Esophagus squamous epithelium (tissue), 5 donors: ENCODE results near the gene CIITA. TPM values are rescaled to one million over a fixed set of nuclear protein-coding genes. Genes with fewer than 3 reads are reported as not detected.
A peak's percentile ranks its signal among the peaks of the same experiment; 100 is the strongest.

ENCODE experiments used
- DNase-seq: peaks from one replicate; lab custom pipeline; 2025; lab: John Stamatoyannopoulos, UW
- H3K27ac ChIP-seq, 4 donors: fragments of 200-600 bp; sonication (generic); one replicate each; pipeline ENCODE4 v1.5.1; 2016 to 2019; ENCODE audit warnings: mild to moderate bottlenecking in 1 of 4
- H3K27me3 ChIP-seq, 4 donors: fragments of 200-600 bp; sonication (generic); 1 replicate in 3 of 4; 2 replicates in 1 of 4; pipeline versions ENCODE4 v1.5.1 to v1.6.0; 2017 to 2021; ENCODE audit warnings: antibody characterized with exemption in 1 of 4
- H3K36me3 ChIP-seq, 3 donors: fragments of 200-600 bp; sonication (generic); one replicate each; pipeline ENCODE4 v1.5.1; 2016 to 2019
- H3K4me1 ChIP-seq, 3 donors: fragments of 200-600 bp; sonication (generic); one replicate each; pipeline ENCODE4 v1.5.1; 2017 to 2019
- H3K4me3 ChIP-seq, 4 donors: fragments of 200-600 bp; sonication (generic); 1 replicate in 3 of 4; 2 replicates in 1 of 4; pipeline ENCODE4 v1.5.1; 2016 to 2019; ENCODE audit warnings: mild to moderate bottlenecking in 2 of 4, moderate library complexity in 1 of 4
- H3K9me3 ChIP-seq, 3 donors: fragments of 200-600 bp; sonication (generic); one replicate each; pipeline ENCODE4 v1.5.1; 2016 to 2019
- CTCF ChIP-seq, 6 experiments: fragments of 450-650 bp in 4 of 6; fragments of 200-600 bp in 2 of 6; sonication (generic) in 2 of 6; IDR thresholded peaks; one replicate each; pipeline ENCODE4 v1.5.1; 2016 to 2019; ENCODE audit warnings: antibody characterized with exemption in 6 of 6, mild to moderate bottlenecking in 4 of 6, moderate library complexity in 4 of 6
- POLR2A ChIP-seq, 4 donors: fragments of 450-650 bp; IDR thresholded peaks; one replicate each; pipeline ENCODE4 v1.6.1; 2017; ENCODE audit warnings: antibody characterized with exemption in 4 of 4, mild to moderate bottlenecking in 4 of 4, moderate library complexity in 3 of 4
- WGBS, 2 donors: methylation state at CpG; one replicate each; pipeline ENCODE4 v1.1.5; 2018; 5-methylcytosine and 5-hydroxymethylcytosine counted together
- intact Hi-C: fragments of 100-400 bp; cut with DNase I; formaldehyde crosslinking; loops from one replicate; pipeline ENCODE4 v1.15.0; 2022
- total RNA-seq, 4 donors: library from RNA; depleted of rRNA; stranded (reverse); fragments of >200 nt; gene quantifications; one replicate each; pipeline ENCODE4 v1.1.0, GENCODE V29; 2016
- donor health status: DM: yes; HTN: yes; CAD: no.

CIITA gene
- total RNA-seq, 4 donors from 2014 or later: 3.2 to 12.6 (median 5.7) TPM

GRCh38 chr16:10879681-10880589 lies 2.9 kb downstream of the CIITA start:
- Histone ChIP-seq H3K4me3 (peak overlapping the region; percentile 43 to 80 (median 52)), H3K9me3 (no peaks in the 10 kb centered on the region), H3K27ac (peak overlapping the region in 3 of 4 donors; percentile 52 to 72 (median 59)), H3K4me1 (peaks cover 23 to 66% (median 33%) of the 10 kb centered on the region in 3 donors), H3K36me3 (no peaks in the 10 kb centered on the region), H3K27me3 (peaks cover 0 to 32% (median 0%) of the 10 kb centered on the region in 4 donors)
- WGBS, 2 donors: 37 to 38% methylated on average over 12 to 14 of the region's 21 CpGs
- intact Hi-C loops: no loop called here
- no peak for TF ChIP-seq POLR2A (IDR thresholded peaks at IDR 0.05)
- TF ChIP-seq CTCF (IDR thresholded peaks at IDR 0.05): no peak
- DNase-seq: no peak

- 59 to 84% methylated on average over 9 to 10 of the region's 10 CpGs for WGBS, 2 donors
- Histone ChIP-seq H3K4me1 (peaks cover 23 to 74% (median 41%) of the 10 kb centered on the region in 3 donors), H3K9me3 (no peaks in the 10 kb centered on the region), H3K36me3 (no peaks in the 10 kb centered on the region), H3K27me3 (peaks cover 0 to 32% (median 0%) of the 10 kb centered on the region in 4 donors), H3K4me3 (peak overlapping the region in 2 of 4 donors; percentile 52 to 80), H3K27ac (peak overlapping the region in 2 of 4 donors; percentile 59 to 72)
- intact Hi-C loops: no loop called here
- DNase-seq: no peak
- TF ChIP-seq CTCF (IDR thresholded peaks at IDR 0.05) (no peak), POLR2A (IDR thresholded peaks at IDR 0.05) (no peak)
These were observed 3.8 kb downstream of the CIITA start for GRCh38 chr16:10880594-10881452.

GRCh38 chr16:10881479-10882030 lies 4.6 kb downstream of the CIITA start:
- TF ChIP-seq POLR2A (IDR thresholded peaks at IDR 0.05) (no peak), CTCF (IDR thresholded peaks at IDR 0.05) (no peak)
- intact Hi-C loops: no loop called here
- H3K9me3 ChIP-seq: no peaks in the 10 kb centered on the region
- H3K27me3 ChIP-seq: peaks cover 0 to 32% (median 0%) of the 10 kb centered on the region in 4 donors
- H3K36me3 ChIP-seq: no peaks in the 10 kb centered on the region
- no peak overlapping the region for H3K4me3 ChIP-seq
- H3K4me1 ChIP-seq: peaks cover 23 to 74% (median 41%) of the 10 kb centered on the region in 3 donors
- peak overlapping the region in 1 of 4 donors; percentile 28 for H3K27ac ChIP-seq
- DNase-seq: no peak
- 74% methylated on average over 7 of the region's 7 CpGs for WGBS, 2 donors

DNA sequence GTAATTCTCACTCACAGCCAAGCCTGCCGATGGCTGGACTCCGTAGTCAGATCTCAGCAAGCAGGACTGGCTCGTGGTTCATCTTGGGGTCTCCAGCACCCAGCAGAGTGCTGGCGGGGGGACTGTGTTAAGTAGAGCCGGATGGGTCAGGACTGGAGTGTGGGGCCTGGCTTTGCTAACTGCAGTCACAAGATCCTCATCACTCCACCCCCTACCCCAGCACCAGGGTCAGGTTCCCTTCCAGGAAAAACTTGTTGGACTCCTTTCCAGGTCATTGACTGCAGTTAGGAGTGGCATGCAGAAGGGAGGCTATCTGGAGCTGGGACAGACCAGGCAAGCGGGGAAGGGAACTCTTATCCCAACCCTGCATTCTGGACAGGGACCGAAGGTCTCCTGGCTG lies 6.0 kb downstream of the CIITA start:
- 87% methylated on average over 4 of the region's 7 CpGs for WGBS, 2 donors
- no peak overlapping the region for H3K27ac ChIP-seq
- no peaks in the 10 kb centered on the region for H3K36me3 ChIP-seq
- H3K4me1 ChIP-seq: peaks cover 23 to 65% (median 33%) of the 10 kb centered on the region in 3 donors
- no peak for DNase-seq
- H3K27me3 ChIP-seq: peaks cover 0 to 20% (median 0%) of the 10 kb centered on the region in 4 donors
- intact Hi-C loops: no loop called here
- no peaks in the 10 kb centered on the region for H3K9me3 ChIP-seq
- no peak for TF ChIP-seq POLR2A (IDR thresholded peaks at IDR 0.05)
- TF ChIP-seq CTCF (IDR thresholded peaks at IDR 0.05): no peak
- no peak overlapping the region for H3K4me3 ChIP-seq
